Small intestine (tissue), 7 donors: Measurements from ENCODE around the gene MOGAT2. TPM values are rescaled to one million over a fixed set of nuclear protein-coding genes. Genes with fewer than 3 reads are reported as not detected.
A peak's percentile ranks its signal among the peaks of the same experiment; 100 is the strongest.

Source experiments
- DNase-seq, 2 donors: peaks; one replicate each; pipeline versions ENCODE4 v3.0.0 to v3.0.0-alpha.2; 2013
- FAIRE-seq: peaks from 2 replicates; lab custom pipeline; 2012; peaks lifted over from hg19 to GRCh38; lab: Jason Lieb, UNC
- H3K27ac ChIP-seq, 3 donors: one replicate each; pipeline ENCODE4 v1.5.1; 2013; ENCODE audit warnings: low read length in 2 of 3, mild to moderate bottlenecking in 2 of 3, control low read depth in 1 of 3, inconsistent platforms in 1 of 3, low read depth in 1 of 3, moderate library complexity in 1 of 3
- H3K27me3 ChIP-seq, 3 donors: one replicate each; pipeline ENCODE4 v1.6.1; 2013; ENCODE audit warnings: low read length in 3 of 3, inconsistent platforms in 1 of 3; ENCODE audit not compliant: control insufficient read depth in 3 of 3, insufficient read depth in 3 of 3
- H3K36me3 ChIP-seq, 3 donors: one replicate each; pipeline ENCODE4 v1.6.1; 2013; ENCODE audit warnings: low read length in 3 of 3, inconsistent platforms in 1 of 3, low read depth in 1 of 3, mild to moderate bottlenecking in 1 of 3, moderate library complexity in 1 of 3; ENCODE audit not compliant: control insufficient read depth in 3 of 3, insufficient read depth in 2 of 3
- H3K4me1 ChIP-seq, 3 donors: one replicate each; pipeline ENCODE4 v1.6.1; 2013; ENCODE audit warnings: low read length in 2 of 3, inconsistent platforms in 1 of 3, low read depth in 1 of 3, mild to moderate bottlenecking in 1 of 3, moderate library complexity in 1 of 3; ENCODE audit not compliant: control insufficient read depth in 3 of 3, insufficient read depth in 2 of 3
- H3K4me3 ChIP-seq, 3 donors: one replicate each; pipeline ENCODE4 v1.5.1; 2013; ENCODE audit warnings: low read length in 3 of 3, control low read depth in 1 of 3, inconsistent platforms in 1 of 3, low read depth in 1 of 3, mild to moderate bottlenecking in 1 of 3, moderate library complexity in 1 of 3
- H3K9me3 ChIP-seq, 2 donors: one replicate each; pipeline ENCODE4 v1.6.1; 2013; ENCODE audit warnings: low read depth in 1 of 2, low read length in 1 of 2; ENCODE audit not compliant: control insufficient read depth in 2 of 2, insufficient read depth in 1 of 2
- WGBS, 3 donors: extraction: QIAGEN DNeasy Blood & Tissue Kit; methylation state at CpG; one replicate each; pipeline ENCODE4 v1.1.7; 2013; 5-methylcytosine and 5-hydroxymethylcytosine counted together
- polyA plus RNA-seq, 4 donors: library from polyadenylated mRNA; stranded (reverse) in 3 of 4; unstranded in 1 of 4; fragments of 200-250 nt in 3 of 4; fragments of 120-200 nt in 1 of 4; gene quantifications; one replicate each; pipeline versions ENCODE4 v1.2.1 to v1.2.3, GENCODE V29; 2013
- donor health status: healthy with polysubstance abuse.
- donor health status: control.
- donor health status: control.
- donor health status: Bipolar disorder and iron deficiency.
- donor health status: healthy.

Gene MOGAT2
- polyA plus RNA-seq, 4 donors, result 112 to 243 (median 145) TPM

DNA sequence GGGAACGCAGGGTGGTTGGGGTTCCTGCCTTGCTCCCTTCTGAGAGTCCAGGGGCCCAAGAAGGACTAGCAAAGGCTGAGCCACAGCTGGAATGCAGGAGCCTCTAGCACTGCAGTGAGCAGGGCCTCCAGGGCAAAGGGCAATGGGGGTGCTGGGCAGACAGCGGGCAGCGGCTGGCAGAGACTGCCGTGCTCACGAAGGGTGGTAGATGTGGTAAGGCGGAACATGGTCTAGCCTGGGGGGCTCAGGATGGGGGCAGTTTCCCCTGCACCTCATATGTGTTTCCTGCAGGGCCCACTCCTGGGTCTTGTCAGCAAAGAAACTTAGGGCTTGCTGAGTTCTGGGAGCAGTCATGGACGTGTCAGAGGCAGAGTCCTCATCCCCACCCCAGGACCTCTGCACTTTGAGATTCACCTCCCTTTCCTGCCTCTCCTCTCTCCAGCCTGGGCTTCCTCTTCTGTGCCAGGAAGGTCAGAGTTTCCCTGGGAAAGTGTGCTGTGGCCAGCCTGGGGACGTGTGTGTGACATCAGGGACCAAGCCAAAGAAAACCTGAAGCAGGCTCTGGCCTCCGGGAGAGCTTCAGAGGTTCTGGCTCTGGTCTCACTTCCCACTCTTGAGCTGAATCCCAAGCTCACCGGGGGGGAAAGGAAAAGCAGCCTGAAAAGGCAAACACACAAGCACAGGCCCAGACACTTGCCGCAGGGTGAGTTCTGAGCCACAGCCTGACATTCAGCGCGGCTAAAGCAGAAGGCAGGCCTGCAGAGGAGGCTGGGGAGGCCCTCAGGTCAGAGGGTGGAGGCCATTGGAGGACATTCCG, 4.4 kb downstream of the MOGAT2 start:
- 41 to 66% (median 54%) methylated on average over 14 of the region's 14 CpGs for WGBS, 3 donors
- Histone ChIP-seq H3K27me3 (no peaks in the 10 kb centered on the region), H3K4me3 (peak overlapping the region in 2 of 3 donors; percentile 18 to 50), H3K36me3 (peaks cover 0 to 54% (median 5%) of the 10 kb centered on the region in 3 donors), H3K9me3 (no peaks in the 10 kb centered on the region), H3K27ac (peak overlapping the region; percentile 79 to 95 (median 80)), H3K4me1 (peaks cover 0 to 48% (median 6%) of the 10 kb centered on the region in 3 donors)
- DNase-seq (peak; percentile 90 to 95), FAIRE-seq (no peak)

DNA sequence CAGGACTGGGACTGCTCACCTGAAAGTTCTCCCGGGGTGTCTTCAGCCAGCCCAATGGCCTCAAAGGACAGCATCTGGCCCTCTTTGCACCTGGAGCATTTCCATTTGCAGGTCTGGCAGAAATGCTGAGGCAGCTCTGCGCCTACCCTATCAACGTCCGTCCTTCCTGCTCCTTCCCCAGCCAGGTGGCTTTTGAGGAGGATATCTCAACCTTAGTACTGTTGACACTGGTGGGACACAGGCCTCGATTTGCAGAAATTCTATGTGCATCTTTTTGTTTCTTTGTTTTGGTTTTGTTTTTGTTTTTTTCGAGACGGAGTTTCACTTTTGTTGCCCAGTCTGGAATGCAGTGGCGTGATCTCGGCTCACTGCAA, 5.0 kb downstream of the MOGAT2 start:
- DNase-seq (no peak), FAIRE-seq (no peak)
- Histone ChIP-seq H3K27ac (peak overlapping the region; percentile 79 to 95 (median 80)), H3K27me3 (no peaks in the 10 kb centered on the region), H3K4me1 (peaks cover 0 to 44% (median 3%) of the 10 kb centered on the region in 3 donors), H3K9me3 (no peaks in the 10 kb centered on the region), H3K36me3 (peaks cover 0 to 60% (median 6%) of the 10 kb centered on the region in 3 donors), H3K4me3 (peak overlapping the region in 2 of 3 donors; percentile 11 to 47)
- 43 to 69% (median 57%) methylated on average over 9 of the region's 9 CpGs for WGBS, 3 donors

DNA sequence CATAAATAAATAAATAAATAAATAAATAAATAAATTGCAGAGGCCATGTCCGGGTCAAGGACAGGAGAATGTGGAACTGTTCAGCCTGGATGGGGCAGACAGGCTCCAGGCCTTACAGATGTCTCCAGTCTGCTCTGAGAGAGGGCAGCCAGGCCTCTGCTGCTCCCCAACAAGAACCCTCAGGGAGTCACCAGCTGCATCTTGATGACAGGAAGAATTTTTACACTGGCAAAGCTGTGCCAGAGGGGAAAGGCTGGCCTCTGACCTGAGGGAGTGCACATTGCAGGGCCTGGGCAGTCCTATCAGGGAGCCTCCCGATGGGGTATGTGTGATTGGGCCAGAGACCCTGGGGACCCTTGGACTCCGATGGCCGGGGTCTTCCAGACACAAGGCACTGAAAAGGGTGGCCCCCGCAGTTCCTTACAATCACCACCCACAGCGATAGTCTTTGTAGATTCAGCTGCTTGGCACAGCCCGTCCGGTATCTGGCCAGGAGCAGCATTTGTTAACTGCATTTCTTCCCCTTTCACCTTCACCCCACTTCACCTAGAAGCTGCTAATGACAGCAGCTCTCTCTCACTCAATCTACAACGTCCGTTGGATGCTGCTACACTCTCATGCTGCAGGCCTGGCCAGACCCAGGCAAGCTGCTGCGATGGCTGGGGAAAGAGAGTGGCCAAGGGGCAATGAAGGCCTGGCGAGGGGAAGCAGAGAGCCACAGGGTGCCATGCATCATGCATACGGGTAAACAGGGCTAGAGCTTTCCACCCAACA, 8.1 kb downstream of the MOGAT2 start:
- Histone ChIP-seq H3K27me3 (no peaks in the 10 kb centered on the region), H3K9me3 (no peaks in the 10 kb centered on the region), H3K36me3 (peaks cover 2 to 78% (median 20%) of the 10 kb centered on the region in 3 donors), H3K4me3 (no peak overlapping the region), H3K27ac (no peak overlapping the region), H3K4me1 (peaks cover 0 to 25% (median 3%) of the 10 kb centered on the region in 3 donors)
- DNase-seq (no peak), FAIRE-seq (no peak)
- 78 to 88% (median 80%) methylated on average over 13 of the region's 13 CpGs for WGBS, 3 donors

- DNase-seq, result no peak
- Histone ChIP-seq H3K9me3 (no peaks in the 10 kb centered on the region), H3K4me3 (no peak overlapping the region), H3K27me3 (no peaks in the 10 kb centered on the region), H3K27ac (no peak overlapping the region), H3K36me3 (peaks cover 2 to 74% (median 18%) of the 10 kb centered on the region in 3 donors), H3K4me1 (peaks cover 0 to 25% (median 9%) of the 10 kb centered on the region in 3 donors)
- WGBS, 3 donors, result 96 to 100% (median 97%) methylated on average over 2 of the region's 2 CpGs
- FAIRE-seq, result no peak
Observed at GRCh38 chr11:75728992-75729391, 11.4 kb downstream of the MOGAT2 start.

GRCh38 chr11:75731095-75731494, 13.5 kb downstream of the MOGAT2 start:
- DNase-seq (no peak), FAIRE-seq (no peak)
- H3K4me3 ChIP-seq, result no peak overlapping the region
- WGBS, 3 donors, result 92 to 96% (median 95%) methylated on average over 5 of the region's 5 CpGs
- no peaks in the 10 kb centered on the region for H3K27me3 ChIP-seq
- no peaks in the 10 kb centered on the region for H3K9me3 ChIP-seq
- peaks cover 2 to 59% (median 17%) of the 10 kb centered on the region in 3 donors for H3K36me3 ChIP-seq
- no peak overlapping the region for H3K27ac ChIP-seq
- H3K4me1 ChIP-seq, result peaks cover 0 to 40% (median 12%) of the 10 kb centered on the region in 3 donors

DNA sequence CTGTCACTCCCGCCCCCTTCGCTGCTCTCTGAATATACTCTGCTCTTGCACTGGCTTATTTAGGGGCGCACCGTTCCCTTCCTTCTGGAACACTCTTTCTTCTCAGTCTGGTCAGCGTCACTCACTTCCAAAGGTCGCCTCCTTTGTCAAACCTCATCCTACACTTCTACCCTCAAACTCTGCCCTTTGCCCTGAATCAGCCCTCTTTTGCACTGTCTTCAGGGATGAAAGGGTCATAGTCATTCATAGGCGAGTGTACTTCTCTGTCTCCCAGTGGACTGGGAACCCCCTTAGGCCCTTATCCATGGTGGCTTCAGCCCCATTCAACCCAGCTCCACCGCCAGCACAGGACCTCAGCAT, 15.4 kb downstream of the MOGAT2 start:
- peak overlapping the region; percentile 52 to 97 (median 57) for H3K27ac ChIP-seq
- 76 to 87% (median 84%) methylated on average over 8 of the region's 8 CpGs for WGBS, 3 donors
- H3K36me3 ChIP-seq, result peaks cover 2 to 45% (median 10%) of the 10 kb centered on the region in 3 donors
- H3K4me1 ChIP-seq, result peaks cover 0 to 48% (median 12%) of the 10 kb centered on the region in 3 donors
- H3K27me3 ChIP-seq, result no peaks in the 10 kb centered on the region
- FAIRE-seq (no peak), DNase-seq (peak; percentile 37 to 56)
- no peaks in the 10 kb centered on the region for H3K9me3 ChIP-seq
- no peak overlapping the region for H3K4me3 ChIP-seq

DNA sequence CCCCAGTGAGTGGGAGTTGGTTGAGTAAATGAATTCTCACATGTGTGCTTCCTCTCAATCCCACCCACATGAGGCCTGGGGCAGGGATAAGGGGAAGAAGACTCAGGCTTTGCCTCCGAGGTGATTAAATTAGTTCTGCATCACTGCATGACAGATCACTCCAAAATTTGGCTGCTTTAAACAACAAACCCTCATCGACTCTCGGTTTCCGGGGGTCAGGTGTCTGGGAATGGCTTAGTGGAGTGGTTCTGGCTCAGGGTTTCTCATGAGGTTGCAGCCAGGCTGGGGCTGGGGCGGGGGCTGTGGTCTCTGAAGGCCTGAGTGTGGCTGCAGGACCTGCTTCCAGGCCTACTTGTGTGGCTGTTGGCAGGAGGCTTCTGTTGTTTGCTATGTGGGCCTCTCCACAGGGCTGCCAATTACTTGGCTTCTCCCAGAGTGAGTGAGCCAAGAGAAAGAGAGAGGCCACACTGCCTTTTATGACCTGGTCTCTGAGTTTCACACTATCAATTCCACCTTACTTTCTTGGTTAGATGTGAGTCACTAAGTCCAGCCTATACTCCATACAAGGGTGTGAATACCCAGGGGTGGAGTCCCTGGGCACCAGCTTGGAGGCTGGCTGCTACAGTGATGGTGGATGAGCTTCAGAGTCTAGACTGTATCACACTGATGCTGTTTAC, 15.9 kb downstream of the MOGAT2 start:
- WGBS, 3 donors, result 74 to 82% (median 80%) methylated on average over 5 of the region's 5 CpGs
- H3K4me1 ChIP-seq, result peaks cover 0 to 48% (median 12%) of the 10 kb centered on the region in 3 donors
- no peaks in the 10 kb centered on the region for H3K9me3 ChIP-seq
- no peak overlapping the region for H3K4me3 ChIP-seq
- DNase-seq (peak; percentile 78 to 88), FAIRE-seq (no peak)
- H3K36me3 ChIP-seq, result peaks cover 2 to 42% (median 5%) of the 10 kb centered on the region in 3 donors
- peak overlapping the region; percentile 68 to 97 (median 71) for H3K27ac ChIP-seq
- H3K27me3 ChIP-seq, result no peaks in the 10 kb centered on the region
